Measurements from ENCODE around the gene TMEM270.
"Not testable (repeated sequence)": the region's sequence is repeated elsewhere in the genome, so short reads cannot be mapped to it uniquely, and the experiment has no call there.

Gene TMEM270

GRCh38 chr7:73861305-73861704 is 346 bp downstream of the TMEM270 start:
- no peak for DNase-seq (ENCODE audit: low spot score)

DNA sequence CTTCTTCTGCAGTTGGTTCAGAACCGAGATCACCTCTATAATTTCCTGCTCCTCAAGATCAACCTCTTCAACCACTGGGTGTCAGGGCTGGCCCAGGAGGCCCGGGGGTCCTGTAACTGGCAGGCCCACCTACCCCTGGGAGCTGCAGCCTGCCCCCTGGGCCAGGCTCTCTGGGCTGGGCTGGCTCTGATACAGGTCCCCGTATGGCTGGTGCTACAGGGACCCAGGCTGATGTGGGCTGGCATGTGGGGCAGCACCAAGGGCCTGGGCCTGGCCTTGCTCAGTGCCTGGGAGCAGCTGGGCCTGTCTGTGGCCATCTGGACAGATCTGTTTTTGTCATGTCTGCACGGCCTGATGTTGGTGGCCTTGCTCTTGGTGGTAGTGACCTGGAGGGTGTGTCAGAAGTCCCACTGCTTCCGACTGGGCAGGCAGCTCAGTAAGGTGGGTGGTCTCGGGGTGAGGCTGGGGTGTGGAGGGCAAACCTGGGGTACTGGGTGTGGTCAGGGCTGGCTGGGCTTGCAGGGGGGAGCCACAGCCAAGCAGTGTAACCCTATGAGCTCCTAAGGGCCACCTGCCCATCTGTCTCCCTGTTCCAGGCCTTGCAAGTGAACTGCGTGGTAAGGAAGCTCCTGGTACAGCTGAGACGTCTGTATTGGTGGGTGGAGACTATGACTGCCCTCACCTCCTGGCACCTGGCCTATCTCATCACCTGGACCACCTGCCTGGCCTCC is 4.2 kb downstream of the TMEM270 start:
- no peak for DNase-seq (ENCODE audit: low spot score)

DNA sequence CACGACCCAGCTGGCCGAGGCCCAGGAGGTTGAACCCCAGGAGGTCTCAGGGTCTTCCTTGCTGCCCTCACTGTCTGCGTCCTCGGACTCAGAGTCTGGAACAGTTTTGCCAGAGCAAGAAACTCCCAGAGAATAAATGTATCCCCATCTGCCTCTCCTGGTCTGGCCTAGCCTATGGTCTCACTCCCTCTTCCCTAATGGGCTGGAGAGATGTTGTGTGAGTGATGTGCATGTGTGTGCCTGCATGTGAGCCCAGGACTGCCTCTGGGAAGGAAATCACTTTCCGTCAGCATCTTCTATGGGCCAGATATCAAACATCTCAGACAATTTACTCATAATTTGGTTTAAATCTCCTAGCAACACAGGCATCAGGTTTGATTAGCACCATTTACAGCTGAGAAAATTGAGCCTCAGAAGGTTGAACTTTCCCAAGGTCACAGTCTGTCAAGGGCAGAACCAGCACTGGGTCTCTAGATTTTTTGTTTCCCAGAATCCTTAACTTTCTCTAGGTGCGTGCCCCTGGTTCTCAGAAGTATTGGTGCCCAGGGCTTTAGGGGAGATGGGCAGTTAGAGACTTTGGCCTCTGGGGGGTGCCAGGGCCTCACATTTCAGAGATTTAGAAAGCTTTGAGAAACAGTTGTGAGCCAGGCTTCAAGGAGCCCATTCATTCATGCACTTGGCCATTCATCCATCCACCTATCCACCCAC is 4.9 kb downstream of the TMEM270 start:
- peak; percentile 36 for DNase-seq (ENCODE audit: low spot score)

- DNase-seq (ENCODE audit: low spot score), result no peak
These were observed 5.4 kb downstream of the TMEM270 start for GRCh38 chr7:73866446-73866767.

- DNase-seq (ENCODE audit: low spot score), result no peak
These were observed 8.2 kb downstream of the TMEM270 start for GRCh38 chr7:73869011-73869798.

- DNase-seq (ENCODE audit: low spot score), result no peak
These were observed 9.1 kb downstream of the TMEM270 start for GRCh38 chr7:73870041-73870492.

DNA sequence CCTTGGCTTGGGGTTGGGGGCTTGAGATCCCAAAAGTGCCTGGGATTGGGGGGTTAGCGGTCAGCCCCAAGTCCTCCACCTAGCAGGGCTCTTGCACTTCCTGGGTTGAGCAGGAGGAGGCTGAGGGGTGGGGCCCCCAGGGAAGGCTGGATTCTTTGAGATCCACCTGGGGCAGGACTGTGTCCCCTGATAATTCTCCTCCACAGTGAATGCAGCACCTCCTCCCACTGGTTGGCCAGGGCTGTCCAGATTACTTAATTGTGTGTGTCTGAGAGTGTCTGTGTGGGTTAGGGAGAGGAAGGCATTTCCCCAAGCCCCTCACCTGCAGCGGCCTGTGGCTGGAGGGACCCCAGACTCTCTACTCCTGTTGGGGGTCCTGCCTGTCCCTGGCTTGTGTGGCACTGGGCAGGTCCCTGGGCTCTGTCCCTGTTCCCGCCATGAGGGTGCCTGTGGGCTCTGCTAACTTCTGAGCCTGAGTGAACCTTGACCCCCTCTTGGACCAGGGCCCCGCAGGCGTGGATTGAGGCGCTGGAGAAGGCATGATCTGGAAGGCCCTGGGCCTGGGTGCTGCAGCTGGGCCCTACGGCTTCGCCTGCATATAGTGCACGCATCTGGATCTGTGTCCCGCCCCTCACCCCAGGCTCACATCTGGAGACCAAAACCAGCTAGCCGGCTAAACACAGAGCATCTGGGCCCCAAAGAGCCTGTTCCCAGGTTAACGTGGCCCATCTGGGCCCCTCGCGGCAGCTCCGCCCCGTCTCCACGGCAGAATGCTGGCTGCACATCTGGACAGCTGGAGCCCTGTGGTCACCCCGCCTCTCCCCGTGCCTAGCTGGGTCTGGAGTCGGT is 10.4 kb downstream of the TMEM270 start:
- no peak for DNase-seq (ENCODE audit: low spot score)

DNA sequence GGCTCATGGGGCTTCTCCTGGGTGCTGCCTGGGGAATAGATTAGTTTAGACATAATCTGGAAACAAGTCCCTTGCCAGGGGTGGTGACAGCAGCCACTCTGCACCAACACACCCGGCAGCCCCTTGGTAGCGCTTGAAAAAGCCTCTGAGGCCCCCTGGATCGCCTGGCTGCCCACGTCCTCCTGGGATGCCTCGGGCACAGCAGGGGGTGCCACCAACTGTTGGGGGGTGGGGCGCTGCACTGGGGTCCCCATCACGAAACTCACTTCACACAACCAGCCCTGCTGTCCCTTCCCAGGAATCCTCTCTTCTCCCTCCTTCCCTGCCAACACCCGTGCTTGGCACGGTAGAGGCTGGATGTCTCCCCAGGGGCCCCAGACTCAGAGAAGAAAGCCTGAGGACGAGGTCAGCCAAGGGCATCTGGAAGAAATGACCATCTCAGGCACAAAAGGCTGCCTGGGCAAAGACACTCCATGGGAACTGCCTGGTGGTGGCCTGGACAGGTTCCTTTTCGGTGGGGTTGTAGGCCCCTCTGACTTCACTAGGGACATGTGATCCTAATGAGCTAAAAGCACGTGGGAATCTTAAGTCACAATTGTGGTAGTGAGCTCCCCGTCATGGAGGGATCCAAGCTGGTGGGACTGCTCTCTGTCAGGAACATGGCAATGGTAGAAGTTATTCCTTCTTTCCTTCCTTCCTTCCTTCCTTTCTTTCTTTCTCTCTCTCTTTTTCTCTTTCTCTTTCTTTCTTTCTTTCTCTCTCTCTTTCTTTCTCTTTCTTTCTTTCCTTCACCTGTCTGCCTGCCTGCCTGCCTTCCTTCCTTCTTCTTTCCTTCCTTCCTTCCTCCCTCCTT is 11.3 kb downstream of the TMEM270 start:
- no peak for DNase-seq (ENCODE audit: low spot score)

GRCh38 chr7:73876361-73876760 is 15.4 kb downstream of the TMEM270 start:
- no peak for DNase-seq (ENCODE audit: low spot score)

- no peak for DNase-seq (ENCODE audit: low spot score)
These were observed 16.0 kb downstream of the TMEM270 start for GRCh38 chr7:73876973-73877372.

GRCh38 chr7:73879977-73880681 is 19.2 kb downstream of the TMEM270 start:
- DNase-seq (ENCODE audit: low spot score), result no peak

DNA sequence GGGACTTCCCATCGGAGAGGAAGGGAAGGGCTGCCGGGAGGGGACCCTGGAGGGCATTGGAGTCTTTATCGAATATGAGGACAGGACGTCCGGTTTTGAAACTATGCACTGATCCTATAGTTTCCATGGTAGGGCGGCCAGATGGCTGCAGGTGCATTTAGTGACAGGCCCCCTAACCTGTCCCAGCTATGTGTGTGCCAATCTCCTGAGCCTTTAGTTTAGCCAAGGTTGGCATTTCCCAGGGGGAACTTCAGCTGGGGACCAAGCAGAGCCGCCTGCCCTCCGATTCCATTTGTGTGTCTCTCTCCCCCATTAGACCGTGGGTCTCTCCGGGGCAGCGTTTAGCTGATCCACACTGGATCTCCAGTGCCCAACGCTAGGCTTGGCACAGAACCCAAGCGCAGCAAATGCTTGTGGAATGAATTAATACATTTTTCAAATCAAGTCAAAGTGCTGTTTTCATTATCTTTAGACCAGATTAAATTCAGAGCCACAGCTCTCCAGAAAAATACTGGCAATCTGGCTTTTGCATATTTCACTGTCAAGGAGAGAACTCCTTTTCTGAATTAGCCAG is 19.9 kb downstream of the TMEM270 start:
- no peak for DNase-seq (ENCODE audit: low spot score)

- DNase-seq (ENCODE audit: low spot score), result no peak
These were observed 20.5 kb downstream of the TMEM270 start for GRCh38 chr7:73881352-73882046.

- DNase-seq (ENCODE audit: low spot score), result no peak
These were observed 21.1 kb downstream of the TMEM270 start for GRCh38 chr7:73882047-73882402.

- not testable (repeated sequence) for DNase-seq (ENCODE audit: low spot score)
These were observed 24.0 kb downstream of the TMEM270 start for GRCh38 chr7:73884867-73885422.

DNA sequence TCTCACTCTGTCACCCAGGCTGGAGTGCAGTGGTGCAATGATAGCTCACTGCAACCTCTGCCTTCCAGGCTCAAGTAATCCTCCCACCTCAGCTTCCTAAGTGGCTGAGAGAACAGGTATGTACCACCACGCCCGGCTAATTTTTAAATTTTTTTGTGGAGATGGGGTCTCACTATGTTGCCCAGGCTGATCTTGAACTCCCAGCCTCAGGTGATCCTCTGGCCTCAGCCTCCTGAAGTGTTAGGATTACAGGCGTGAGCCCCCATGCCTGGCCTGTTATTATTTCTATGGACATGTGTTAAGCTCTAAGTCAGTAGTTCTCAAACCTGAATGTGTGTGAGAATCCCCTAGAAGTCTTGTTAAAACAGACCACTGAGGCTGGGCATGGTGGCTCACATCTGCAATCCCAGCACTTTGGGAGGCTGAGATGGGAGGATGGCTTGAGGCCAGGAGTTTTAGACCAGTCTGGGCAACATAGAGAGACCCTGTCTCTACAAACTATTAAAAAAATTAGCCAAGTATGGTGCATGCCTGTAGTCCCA is 24.5 kb downstream of the TMEM270 start:
- DNase-seq (ENCODE audit: low spot score), result no peak

DNA sequence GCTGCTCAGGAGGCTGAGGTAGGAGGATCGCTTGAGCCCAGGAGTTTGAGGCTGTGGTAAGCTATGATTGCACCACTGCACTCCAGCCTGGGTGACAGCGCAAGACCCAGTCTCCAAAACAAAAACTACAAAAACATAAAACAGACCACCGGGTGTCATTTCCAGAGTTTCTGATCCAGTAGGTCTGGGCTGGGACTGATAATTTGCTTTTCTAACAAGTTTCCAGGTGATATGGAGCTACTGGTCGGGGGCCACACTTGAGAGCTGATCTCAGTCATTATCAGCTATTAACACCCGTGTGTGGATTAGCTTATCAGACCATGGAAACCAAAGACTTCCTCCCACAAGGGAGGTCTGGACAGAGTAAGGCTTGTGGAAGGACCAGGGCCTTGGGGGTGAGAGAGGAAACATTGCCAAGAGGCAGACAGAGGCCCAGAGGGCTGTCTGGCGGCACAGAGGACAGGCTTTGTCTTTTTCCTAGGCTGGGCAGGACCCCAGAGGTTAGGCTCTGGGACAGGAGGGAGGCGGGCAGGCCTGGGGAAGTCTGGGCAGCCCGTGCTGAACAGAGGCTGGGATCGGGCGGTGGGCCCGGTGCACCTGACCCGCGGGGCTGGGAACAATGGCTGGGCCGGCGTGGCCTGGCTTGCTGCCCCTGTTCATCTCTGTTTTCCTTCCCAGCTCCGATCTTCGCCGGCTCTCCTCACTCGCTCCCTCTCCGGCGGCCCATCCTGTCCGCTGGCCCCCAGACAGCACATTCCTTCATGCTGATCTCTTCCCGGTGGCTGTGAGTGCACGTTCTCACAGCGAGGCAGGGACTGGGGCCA is 25.2 kb downstream of the TMEM270 start:
- no peak for DNase-seq (ENCODE audit: low spot score)

DNA sequence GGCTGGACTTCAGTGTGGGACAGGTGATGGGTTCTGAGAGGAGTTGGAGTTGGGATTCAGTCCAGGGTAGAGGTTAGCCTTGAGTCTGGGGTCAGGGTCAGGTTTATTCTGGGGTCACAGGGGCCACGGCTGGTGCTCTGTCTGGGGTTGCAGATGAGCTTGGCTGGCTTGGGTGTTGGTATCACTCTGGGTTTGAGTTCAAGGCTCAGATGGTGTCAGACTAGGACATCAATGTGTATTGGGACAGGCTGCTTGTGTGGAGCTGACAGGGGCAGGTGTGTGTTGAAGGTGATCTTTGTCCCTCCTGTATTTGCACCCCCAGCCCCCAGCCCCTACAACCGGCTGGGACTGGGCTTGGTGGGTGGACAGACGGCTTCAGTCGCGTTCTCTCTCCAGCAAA is 26.8 kb downstream of the TMEM270 start:
- no peak for DNase-seq (ENCODE audit: low spot score)
